Measurements from ENCODE around the gene ABCF1.

ABCF1 gene

DNA sequence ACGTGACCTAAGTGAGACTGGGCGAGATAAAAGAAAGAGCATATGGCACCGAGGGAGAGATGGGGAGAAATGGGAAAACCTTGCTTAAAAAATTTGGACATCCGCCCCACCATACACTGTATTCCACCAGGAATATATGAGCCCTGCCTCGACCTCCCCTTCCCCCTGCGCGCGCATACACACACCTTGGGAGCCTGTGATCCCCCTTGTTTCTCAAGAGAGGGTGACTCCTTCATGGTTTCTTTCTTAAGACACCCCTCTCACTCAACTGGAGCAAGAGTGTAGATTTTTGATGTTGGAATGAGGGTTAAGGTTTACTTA is 480 bp downstream of the ABCF1 start:
- no peak for TF ChIP-seq EGR1 (IDR thresholded peaks at IDR 0.05)
- TF ChIP-seq, protein P1, sequence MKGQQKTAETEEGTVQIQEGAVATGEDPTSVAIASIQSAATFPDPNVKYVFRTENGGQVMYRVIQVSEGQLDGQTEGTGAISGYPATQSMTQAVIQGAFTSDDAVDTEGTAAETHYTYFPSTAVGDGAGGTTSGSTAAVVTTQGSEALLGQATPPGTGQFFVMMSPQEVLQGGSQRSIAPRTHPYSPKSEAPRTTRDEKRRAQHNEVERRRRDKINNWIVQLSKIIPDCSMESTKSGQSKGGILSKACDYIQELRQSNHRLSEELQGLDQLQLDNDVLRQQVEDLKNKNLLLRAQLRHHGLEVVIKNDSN (IDR thresholded peaks at IDR 0.05) = peak; percentile 65

DNA sequence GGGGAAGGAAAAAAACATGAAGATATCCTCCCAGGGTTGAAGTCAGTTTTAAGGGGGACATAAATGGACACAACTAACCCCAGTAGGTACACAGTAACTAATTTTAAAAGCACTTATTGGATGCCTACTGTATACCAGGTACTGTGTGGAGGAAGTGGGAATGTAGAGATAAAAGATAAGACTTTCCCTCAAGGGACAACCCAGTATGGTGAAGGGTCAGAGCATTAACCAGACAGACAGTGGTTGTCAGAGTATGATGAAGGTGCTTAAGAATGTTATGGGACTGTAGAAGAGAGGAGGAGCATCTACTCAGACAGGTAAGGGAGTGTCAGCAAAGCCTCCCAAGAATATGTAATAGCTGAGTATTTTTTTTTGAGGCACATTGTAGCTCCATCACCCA is 906 bp downstream of the ABCF1 start:
- TF ChIP-seq FOXM1 (IDR thresholded peaks at IDR 0.05; ENCODE audit: borderline replicate concordance, low read depth) (no peak), EGR1 (IDR thresholded peaks at IDR 0.05) (no peak), EP300 (IDR thresholded peaks at IDR 0.05; ENCODE audit: borderline replicate concordance) (no peak), RAD21 (IDR thresholded peaks at IDR 0.05; ENCODE audit: low read depth) (no peak), NFIC (IDR thresholded peaks at IDR 0.05) (no peak), TEAD4 (IDR thresholded peaks at IDR 0.05) (no peak), TAF1 (IDR thresholded peaks at IDR 0.05; ENCODE audit: low read depth) (no peak)
- TF ChIP-seq, protein P2, sequence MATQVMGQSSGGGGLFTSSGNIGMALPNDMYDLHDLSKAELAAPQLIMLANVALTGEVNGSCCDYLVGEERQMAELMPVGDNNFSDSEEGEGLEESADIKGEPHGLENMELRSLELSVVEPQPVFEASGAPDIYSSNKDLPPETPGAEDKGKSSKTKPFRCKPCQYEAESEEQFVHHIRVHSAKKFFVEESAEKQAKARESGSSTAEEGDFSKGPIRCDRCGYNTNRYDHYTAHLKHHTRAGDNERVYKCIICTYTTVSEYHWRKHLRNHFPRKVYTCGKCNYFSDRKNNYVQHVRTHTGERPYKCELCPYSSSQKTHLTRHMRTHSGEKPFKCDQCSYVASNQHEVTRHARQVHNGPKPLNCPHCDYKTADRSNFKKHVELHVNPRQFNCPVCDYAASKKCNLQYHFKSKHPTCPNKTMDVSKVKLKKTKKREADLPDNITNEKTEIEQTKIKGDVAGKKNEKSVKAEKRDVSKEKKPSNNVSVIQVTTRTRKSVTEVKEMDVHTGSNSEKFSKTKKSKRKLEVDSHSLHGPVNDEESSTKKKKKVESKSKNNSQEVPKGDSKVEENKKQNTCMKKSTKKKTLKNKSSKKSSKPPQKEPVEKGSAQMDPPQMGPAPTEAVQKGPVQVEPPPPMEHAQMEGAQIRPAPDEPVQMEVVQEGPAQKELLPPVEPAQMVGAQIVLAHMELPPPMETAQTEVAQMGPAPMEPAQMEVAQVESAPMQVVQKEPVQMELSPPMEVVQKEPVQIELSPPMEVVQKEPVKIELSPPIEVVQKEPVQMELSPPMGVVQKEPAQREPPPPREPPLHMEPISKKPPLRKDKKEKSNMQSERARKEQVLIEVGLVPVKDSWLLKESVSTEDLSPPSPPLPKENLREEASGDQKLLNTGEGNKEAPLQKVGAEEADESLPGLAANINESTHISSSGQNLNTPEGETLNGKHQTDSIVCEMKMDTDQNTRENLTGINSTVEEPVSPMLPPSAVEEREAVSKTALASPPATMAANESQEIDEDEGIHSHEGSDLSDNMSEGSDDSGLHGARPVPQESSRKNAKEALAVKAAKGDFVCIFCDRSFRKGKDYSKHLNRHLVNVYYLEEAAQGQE (IDR thresholded peaks at IDR 0.05; ENCODE audit: low read depth) = no peak
- TF ChIP-seq, protein P3, sequence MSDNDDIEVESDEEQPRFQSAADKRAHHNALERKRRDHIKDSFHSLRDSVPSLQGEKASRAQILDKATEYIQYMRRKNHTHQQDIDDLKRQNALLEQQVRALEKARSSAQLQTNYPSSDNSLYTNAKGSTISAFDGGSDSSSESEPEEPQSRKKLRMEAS (IDR thresholded peaks at IDR 0.05) = no peak
- TF ChIP-seq, protein P1 (IDR thresholded peaks at IDR 0.05) = no peak

DNA sequence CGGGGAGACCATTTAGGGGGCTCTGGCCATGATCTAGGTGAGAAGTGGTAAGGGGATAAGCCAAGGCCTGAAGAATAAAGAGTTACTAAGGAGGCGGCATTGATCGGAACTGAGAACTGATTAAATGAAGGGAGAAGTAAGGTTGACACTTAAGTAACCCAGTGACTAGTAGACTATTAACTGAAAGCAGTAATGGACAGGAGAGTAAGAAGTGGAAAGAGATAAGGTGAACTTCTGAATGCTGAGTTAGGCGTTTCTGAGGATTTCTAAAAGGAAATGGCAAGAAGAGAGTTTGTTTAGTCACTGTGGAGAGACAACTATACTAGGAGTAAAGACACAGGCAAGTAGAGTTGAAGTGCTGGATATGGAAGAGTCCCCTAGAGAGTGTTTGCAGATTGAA is 1.9 kb downstream of the ABCF1 start:
- TF ChIP-seq FOXM1 (IDR thresholded peaks at IDR 0.05; ENCODE audit: borderline replicate concordance, low read depth) = no peak
- no peak for TF ChIP-seq ZBTB7A (IDR thresholded peaks at IDR 0.05; ENCODE audit: low read depth)
- TF ChIP-seq NFIC (IDR thresholded peaks at IDR 0.05) = no peak
- TF ChIP-seq EGR1 (IDR thresholded peaks at IDR 0.05) = no peak

DNA sequence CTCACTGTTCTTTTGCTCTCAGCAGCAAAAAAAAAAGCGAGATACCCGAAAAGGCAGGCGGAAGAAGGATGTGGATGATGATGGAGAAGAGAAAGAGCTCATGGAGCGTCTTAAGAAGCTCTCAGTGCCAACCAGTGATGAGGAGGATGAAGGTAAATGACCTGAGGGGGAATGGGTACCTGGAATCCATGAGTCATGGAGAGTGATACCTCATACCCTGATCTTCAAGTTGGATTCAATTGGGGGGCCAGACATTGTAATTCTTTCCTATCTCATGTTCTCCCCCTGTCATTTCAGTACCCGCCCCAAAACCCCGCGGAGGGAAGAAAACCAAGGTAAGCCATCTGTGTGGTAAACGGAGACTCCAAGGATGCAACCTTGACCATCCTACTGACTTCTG is 6.8 kb downstream of the ABCF1 start:
- TF ChIP-seq TAF1 (IDR thresholded peaks at IDR 0.05; ENCODE audit: low read depth) = no peak
- no peak for TF ChIP-seq EGR1 (IDR thresholded peaks at IDR 0.05)
- no peak for TF ChIP-seq ZBTB7A (IDR thresholded peaks at IDR 0.05; ENCODE audit: low read depth)
- TF ChIP-seq, protein P1 (IDR thresholded peaks at IDR 0.05) = no peak
- TF ChIP-seq CREB1 (IDR thresholded peaks at IDR 0.05; ENCODE audit: low read depth) = no peak
- TF ChIP-seq NFIC (IDR thresholded peaks at IDR 0.05) = no peak
- TF ChIP-seq RAD21 (IDR thresholded peaks at IDR 0.05; ENCODE audit: low read depth) = no peak
- TF ChIP-seq CEBPB (IDR thresholded peaks at IDR 0.05) = no peak
- TF ChIP-seq FOXM1 (IDR thresholded peaks at IDR 0.05; ENCODE audit: borderline replicate concordance, low read depth) = no peak
- TF ChIP-seq EP300 (IDR thresholded peaks at IDR 0.05; ENCODE audit: borderline replicate concordance) = no peak
- TF ChIP-seq TCF12 (IDR thresholded peaks at IDR 0.05; ENCODE audit: low read depth) = no peak
- TF ChIP-seq, protein P2 (IDR thresholded peaks at IDR 0.05; ENCODE audit: low read depth) = no peak
- no peak for TF ChIP-seq YY1 (IDR thresholded peaks at IDR 0.05; ENCODE audit: low read depth)
- TF ChIP-seq, protein P3 (IDR thresholded peaks at IDR 0.05) = no peak
- no peak for TF ChIP-seq TEAD4 (IDR thresholded peaks at IDR 0.05)

DNA sequence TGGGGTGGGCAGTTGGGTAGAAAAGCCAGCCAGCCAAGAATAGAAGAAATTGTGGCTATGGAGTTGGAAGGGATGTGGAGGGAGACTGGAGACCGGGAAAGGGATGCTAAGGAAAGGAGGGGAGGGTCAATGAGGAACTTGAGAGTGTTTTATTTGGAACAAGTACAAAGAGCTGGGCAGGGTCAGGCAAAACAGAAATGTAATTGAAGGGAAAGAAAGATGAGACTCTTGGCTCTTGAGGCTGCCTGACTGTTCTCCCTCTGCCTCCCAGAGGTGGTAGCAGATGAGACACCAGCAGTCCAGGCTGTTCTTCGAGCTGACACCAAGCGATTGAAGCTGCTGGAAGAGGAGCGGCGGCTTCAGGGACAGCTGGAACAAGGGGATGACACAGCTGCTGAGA is 12.7 kb downstream of the ABCF1 start:
- no peak for TF ChIP-seq FOXM1 (IDR thresholded peaks at IDR 0.05; ENCODE audit: borderline replicate concordance, low read depth)
- TF ChIP-seq CEBPB (IDR thresholded peaks at IDR 0.05) = no peak

DNA sequence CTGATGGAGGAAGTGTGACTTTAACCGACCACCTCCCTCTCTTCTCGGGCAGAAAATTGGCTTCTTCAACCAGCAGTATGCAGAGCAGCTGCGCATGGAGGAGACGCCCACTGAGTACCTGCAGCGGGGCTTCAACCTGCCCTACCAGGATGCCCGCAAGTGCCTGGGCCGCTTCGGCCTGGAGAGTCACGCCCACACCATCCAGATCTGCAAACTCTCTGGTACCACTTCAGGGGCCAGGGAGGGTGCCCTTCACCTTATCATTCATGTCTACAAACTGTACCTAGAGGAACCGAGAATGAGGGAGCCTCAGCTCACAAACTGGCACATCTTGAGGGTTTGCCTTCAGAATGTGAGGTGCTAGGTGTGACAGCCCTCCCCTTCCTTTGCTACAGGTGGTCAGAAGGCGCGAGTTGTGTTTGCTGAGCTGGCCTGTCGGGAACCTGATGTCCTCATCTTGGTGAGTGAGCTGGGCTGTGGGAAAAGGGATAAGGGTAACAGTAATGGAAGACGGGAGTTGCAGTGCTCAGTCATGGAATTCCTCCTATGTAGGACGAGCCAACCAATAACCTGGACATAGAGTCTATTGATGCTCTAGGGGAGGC is 18.6 kb downstream of the ABCF1 start:
- TF ChIP-seq, protein P2 (IDR thresholded peaks at IDR 0.05; ENCODE audit: low read depth) = no peak
- TF ChIP-seq YY1 (IDR thresholded peaks at IDR 0.05; ENCODE audit: low read depth) = no peak
- TF ChIP-seq RAD21 (IDR thresholded peaks at IDR 0.05; ENCODE audit: low read depth) = no peak
- TF ChIP-seq TEAD4 (IDR thresholded peaks at IDR 0.05) = no peak
- no peak for TF ChIP-seq NFIC (IDR thresholded peaks at IDR 0.05)
- TF ChIP-seq, protein P3 (IDR thresholded peaks at IDR 0.05) = no peak
- no peak for TF ChIP-seq EP300 (IDR thresholded peaks at IDR 0.05; ENCODE audit: borderline replicate concordance)
- no peak for TF ChIP-seq TCF12 (IDR thresholded peaks at IDR 0.05; ENCODE audit: low read depth)
- no peak for TF ChIP-seq CEBPB (IDR thresholded peaks at IDR 0.05)
- TF ChIP-seq CREB1 (IDR thresholded peaks at IDR 0.05; ENCODE audit: low read depth) = no peak
- TF ChIP-seq, protein P1 (IDR thresholded peaks at IDR 0.05) = no peak
- TF ChIP-seq EGR1 (IDR thresholded peaks at IDR 0.05) = no peak
- TF ChIP-seq ZBTB7A (IDR thresholded peaks at IDR 0.05; ENCODE audit: low read depth) = no peak
- no peak for TF ChIP-seq FOXM1 (IDR thresholded peaks at IDR 0.05; ENCODE audit: borderline replicate concordance, low read depth)
- no peak for TF ChIP-seq TAF1 (IDR thresholded peaks at IDR 0.05; ENCODE audit: low read depth)

Data from Ishikawa (cell line).